Progenitor cell of endocrine pancreas (in vitro differentiated cells): ENCODE results near the gene ACSF2. TPM values are rescaled to one million over a fixed set of nuclear protein-coding genes. Genes with fewer than 3 reads are reported as not detected.

Source experiments
- DNase-seq: peaks from one replicate; pipeline ENCODE4 v3.0.0; 2021; ENCODE audit warnings: low spot score; ENCODE audit not compliant: unreplicated experiment
- H3K27ac Mint-ChIP-seq: 2 replicates; pipeline ENCODE4 v1.8.0; 2021; ENCODE audit warnings: mild to moderate bottlenecking, moderate library complexity, mixed read lengths
- H3K27me3 Mint-ChIP-seq: 2 replicates; pipeline ENCODE4 v1.8.0; 2021; ENCODE audit warnings: mixed read lengths
- H3K36me3 Mint-ChIP-seq: 2 replicates; pipeline ENCODE4 v1.8.0; 2022; ENCODE audit warnings: mixed read lengths; ENCODE audit not compliant: insufficient read depth
- H3K4me1 Mint-ChIP-seq: 2 replicates; pipeline ENCODE4 v1.8.0; 2021; ENCODE audit warnings: low read depth, mixed read lengths
- H3K4me3 Mint-ChIP-seq: 2 replicates; pipeline ENCODE4 v1.8.0; 2021; ENCODE audit warnings: low read depth, mild to moderate bottlenecking, moderate library complexity, mixed read lengths
- H3K9me3 Mint-ChIP-seq: 2 replicates; pipeline ENCODE4 v1.8.0; 2021; ENCODE audit warnings: low read depth, mixed read lengths
- total RNA-seq: library from RNA; stranded (reverse); gene quantifications from 2 replicates; pipeline ENCODE4 v1.2.1, GENCODE V29; 2021
- TF ChIP-seq, protein P1 (sequence below): fragments of 200-600 bp; sonication (generic); IDR thresholded peaks from one replicate; pipeline ENCODE4 v1.5.0; 2021; ENCODE audit warnings: antibody characterized with exemption, mild to moderate bottlenecking; ENCODE audit not compliant: unreplicated experiment

ACSF2 gene
- total RNA-seq, 1 donor from 2014 or later = 72.6 TPM

DNA sequence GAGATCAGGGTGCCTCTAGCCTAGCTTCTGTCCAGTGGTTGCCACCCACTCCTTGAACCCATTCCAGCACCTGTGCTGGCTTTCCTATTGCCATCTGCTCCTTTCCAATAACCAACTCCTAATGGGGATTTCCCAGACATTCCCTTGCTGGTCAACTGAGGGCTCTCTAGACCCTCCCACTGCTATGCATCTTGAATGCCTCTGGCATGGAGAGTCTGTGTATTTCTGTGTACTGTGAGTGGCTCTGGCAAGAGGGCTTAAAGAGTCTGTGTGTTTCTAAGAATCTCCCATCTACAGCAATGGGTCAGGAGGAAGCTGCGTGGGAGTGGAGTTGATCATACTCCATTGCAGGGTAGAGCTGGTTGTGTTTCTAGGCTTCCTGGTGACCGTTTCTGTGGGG lies 95.5 kb downstream of the ACSF2 start:
- H3K9me3 Mint-ChIP-seq = no peaks in the 10 kb centered on the region
- TF ChIP-seq, protein P1, sequence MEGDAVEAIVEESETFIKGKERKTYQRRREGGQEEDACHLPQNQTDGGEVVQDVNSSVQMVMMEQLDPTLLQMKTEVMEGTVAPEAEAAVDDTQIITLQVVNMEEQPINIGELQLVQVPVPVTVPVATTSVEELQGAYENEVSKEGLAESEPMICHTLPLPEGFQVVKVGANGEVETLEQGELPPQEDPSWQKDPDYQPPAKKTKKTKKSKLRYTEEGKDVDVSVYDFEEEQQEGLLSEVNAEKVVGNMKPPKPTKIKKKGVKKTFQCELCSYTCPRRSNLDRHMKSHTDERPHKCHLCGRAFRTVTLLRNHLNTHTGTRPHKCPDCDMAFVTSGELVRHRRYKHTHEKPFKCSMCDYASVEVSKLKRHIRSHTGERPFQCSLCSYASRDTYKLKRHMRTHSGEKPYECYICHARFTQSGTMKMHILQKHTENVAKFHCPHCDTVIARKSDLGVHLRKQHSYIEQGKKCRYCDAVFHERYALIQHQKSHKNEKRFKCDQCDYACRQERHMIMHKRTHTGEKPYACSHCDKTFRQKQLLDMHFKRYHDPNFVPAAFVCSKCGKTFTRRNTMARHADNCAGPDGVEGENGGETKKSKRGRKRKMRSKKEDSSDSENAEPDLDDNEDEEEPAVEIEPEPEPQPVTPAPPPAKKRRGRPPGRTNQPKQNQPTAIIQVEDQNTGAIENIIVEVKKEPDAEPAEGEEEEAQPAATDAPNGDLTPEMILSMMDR = no peak
- no peak overlapping the region for H3K27ac Mint-ChIP-seq
- peaks cover 3% of the 10 kb centered on the region for H3K27me3 Mint-ChIP-seq
- H3K36me3 Mint-ChIP-seq = no peaks in the 10 kb centered on the region
- H3K4me1 Mint-ChIP-seq = peaks cover 5% of the 10 kb centered on the region
- DNase-seq = no peak
- no peak overlapping the region for H3K4me3 Mint-ChIP-seq

DNA sequence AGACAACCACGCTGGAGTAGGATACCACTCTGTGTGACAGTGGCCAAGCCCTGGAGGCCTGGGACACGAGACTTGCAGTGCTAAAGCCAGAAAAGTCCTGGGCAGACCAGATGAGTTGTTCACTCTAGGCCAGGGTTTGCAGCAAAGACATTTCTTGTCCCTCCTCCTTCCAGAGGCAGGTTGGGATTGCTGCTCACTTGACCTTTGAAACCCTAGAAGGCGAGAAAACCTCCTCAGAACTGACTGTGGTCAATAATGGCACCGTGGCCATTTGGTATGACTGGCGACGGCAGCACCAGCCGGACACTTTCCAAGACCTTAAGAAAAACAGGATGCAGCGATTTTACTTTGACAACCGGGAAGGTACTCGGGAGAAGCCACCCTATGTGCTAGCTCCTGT lies 96.7 kb downstream of the ACSF2 start:
- Mint-ChIP-seq H3K4me3 (no peak overlapping the region), H3K27ac (no peak overlapping the region), H3K9me3 (no peaks in the 10 kb centered on the region), H3K27me3 (no peaks in the 10 kb centered on the region), H3K36me3 (no peaks in the 10 kb centered on the region), H3K4me1 (peaks cover 5% of the 10 kb centered on the region)
- no peak for DNase-seq
- TF ChIP-seq, protein P1 = no peak

DNA sequence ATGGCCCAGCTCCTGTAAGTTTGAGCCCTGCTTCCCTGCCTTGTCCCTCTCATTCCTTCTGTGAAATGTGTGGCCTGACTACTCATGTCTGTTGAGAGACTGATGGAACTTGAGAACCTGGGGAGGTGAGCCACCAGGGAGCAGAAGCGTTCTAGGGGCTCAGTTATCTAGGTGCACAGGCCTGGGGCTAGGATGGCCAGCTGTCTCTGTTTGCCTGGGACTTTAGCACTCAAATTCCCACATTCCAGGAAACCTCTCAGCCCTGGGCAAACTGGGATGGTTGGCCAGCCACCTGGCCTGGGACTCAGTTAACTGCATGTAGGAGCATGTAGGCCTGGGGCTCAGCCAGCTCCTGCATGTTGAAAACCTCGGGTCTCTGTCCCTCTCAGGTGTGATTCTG lies 97.2 kb downstream of the ACSF2 start:
- H3K9me3 Mint-ChIP-seq = no peaks in the 10 kb centered on the region
- TF ChIP-seq, protein P1 = no peak
- H3K27me3 Mint-ChIP-seq = peaks cover 2% of the 10 kb centered on the region
- H3K36me3 Mint-ChIP-seq = no peaks in the 10 kb centered on the region
- H3K4me3 Mint-ChIP-seq = no peak overlapping the region
- H3K27ac Mint-ChIP-seq = no peak overlapping the region
- peaks cover 5% of the 10 kb centered on the region for H3K4me1 Mint-ChIP-seq
- DNase-seq = no peak

Other genes with a start within 250 kb of the ACSF2 start
- gene COL1A1, start 224.6 kb upstream of the ACSF2 start, total RNA-seq = 26.7 and 38.4 TPM in 2 replicates
- 7.4 and 7.6 TPM in 2 replicates for gene TMEM92, start 151.8 kb upstream of the ACSF2 start, total RNA-seq
- 26.0 and 28.6 TPM in 2 replicates for gene XYLT2, start 80.1 kb upstream of the ACSF2 start, total RNA-seq
- gene MRPL27, start 53.0 kb upstream of the ACSF2 start, total RNA-seq = 59.1 and 59.6 TPM in 2 replicates
- 10.1 and 15.0 TPM in 2 replicates for gene EME1, start 53.0 kb upstream of the ACSF2 start, total RNA-seq
- gene LRRC59, start 28.7 kb upstream of the ACSF2 start, total RNA-seq = 55.2 and 56.0 TPM in 2 replicates
- gene CHAD, start 42.7 kb downstream of the ACSF2 start, total RNA-seq = not detected in 2 replicates
- gene RSAD1, start 52.6 kb downstream of the ACSF2 start, total RNA-seq = 34.4 and 40.7 TPM in 2 replicates
- 1.7 and 3.5 TPM in 2 replicates for gene MYCBPAP, start 82.2 kb downstream of the ACSF2 start, total RNA-seq
- 8.5 and 9.1 TPM in 2 replicates for gene EPN3, start 106.5 kb downstream of the ACSF2 start, total RNA-seq
- 84.1 and 90.3 TPM in 2 replicates for gene SPATA20, start 121.0 kb downstream of the ACSF2 start, total RNA-seq
- gene CACNA1G, start 134.5 kb downstream of the ACSF2 start, total RNA-seq = 0.19 and 0.36 TPM in 2 replicates
- gene ABCC3, start 208.7 kb downstream of the ACSF2 start, total RNA-seq = 1.6 and 2.3 TPM in 2 replicates